Stimulated activated CD4-positive, alpha-beta T cell treated with anti-CD3 and anti-CD28 coated beads, TNF-alpha, amount 100 ng/mL, for 24 hours (primary cell): Measurements from ENCODE around the gene PDE2A.

Experiments used
- DNase-seq, 3 experiments: peaks; one replicate each; pipeline ENCODE4 v3.0.0-alpha.2; 2020; ENCODE audit warnings: low read depth in 3 of 3

PDE2A gene

DNA sequence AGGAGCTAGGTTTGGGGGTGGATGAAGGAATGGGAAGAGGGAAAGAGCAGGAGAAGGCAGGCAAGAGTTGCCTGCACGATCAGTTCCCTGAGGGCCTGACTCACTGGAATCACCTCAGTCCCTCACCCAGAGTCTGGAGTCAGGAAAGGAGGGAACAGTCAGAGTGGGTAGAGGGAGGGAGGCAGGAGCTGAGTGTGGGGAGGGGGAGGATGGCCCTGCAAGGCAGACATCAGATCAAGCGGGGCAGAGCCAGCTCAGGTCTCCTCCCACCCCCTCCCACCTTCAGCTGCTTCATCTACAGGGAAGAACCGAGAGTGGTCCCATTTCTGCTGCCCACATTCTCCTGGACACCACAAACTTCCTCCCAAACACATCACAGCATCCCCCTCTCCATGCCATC, 58.9 kb downstream of the PDE2A start:
- no peak for DNase-seq

DNA sequence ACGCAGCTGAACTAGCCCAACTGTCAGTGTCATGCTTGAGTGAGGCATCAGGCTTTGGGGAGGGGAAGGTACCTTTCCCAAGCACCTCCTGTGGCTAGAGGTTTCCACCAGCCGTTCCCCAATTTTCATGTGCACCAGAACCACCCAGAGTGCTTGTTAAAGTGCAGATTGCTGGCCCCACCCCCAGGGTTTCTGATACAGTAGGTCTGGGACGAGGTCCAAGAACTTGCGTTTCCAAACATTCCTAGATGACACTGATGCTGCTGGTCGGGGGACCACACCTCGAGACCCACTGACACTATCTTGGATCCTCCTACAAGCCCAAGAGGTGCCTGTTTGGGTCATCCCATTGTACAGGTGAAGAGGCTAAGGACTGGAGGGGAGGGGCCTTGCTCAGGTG, 59.8 kb downstream of the PDE2A start:
- no peak for DNase-seq

DNA sequence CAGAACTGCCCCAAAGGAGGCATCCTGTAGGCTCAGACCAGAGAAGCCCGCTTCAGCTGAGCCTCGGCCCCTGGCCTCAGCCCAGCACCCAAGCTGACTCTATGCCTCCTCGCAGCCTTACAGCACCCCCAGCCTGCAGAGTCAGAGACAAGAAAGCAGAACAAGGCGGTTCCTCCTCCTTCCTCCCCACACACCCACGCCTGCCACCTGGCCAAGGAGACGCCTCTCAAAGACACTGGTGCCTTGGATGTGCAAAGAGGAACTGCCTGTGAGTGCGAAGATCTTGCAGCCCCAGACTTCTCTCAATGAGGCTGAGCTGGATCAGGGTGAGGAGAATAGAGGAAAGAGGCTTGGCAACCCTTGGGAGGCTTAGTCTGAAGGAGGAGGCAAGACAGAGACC, 60.2 kb downstream of the PDE2A start:
- DNase-seq, result peak in 1 of 3 experiments; percentile 11

DNA sequence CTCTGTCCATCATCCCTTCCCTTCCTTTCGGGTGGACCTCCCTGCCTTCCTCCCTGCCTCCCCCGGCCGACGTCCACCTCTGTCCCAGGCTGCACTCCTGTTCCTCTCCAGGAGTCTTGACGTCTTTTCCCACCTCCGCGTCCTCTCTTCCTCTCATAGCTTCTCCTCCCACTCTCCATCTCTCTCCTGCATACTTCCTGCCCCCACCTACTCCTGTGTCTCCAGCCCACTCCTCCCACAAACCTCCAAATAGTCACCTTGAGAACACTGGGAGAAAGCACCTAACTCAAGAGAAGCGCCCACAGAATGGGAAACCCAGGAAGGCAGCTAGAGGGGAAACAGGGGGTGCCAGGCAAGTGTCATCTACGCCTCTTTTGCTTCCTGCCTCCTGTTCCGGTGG, 60.8 kb downstream of the PDE2A start:
- no peak for DNase-seq

DNA sequence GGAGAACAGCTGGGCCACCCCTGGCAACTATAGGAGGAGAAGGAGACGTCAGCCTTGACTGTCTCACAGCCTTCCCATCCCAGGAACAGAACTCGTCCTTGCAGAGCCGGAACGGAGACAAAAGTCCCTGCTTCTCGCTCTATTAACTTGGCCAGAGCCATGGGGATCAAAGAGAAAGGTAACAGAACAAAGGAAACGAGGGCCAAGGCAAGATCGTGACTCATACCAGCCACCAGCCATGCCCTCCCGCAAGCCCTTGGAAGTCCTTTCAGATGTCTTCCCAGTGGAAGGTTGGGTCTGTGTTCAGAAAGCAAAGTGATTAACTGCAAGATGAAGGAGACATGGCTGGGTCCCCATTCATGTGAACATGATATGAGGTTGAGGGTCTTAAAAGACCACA, 64.7 kb downstream of the PDE2A start:
- DNase-seq, result no peak

DNA sequence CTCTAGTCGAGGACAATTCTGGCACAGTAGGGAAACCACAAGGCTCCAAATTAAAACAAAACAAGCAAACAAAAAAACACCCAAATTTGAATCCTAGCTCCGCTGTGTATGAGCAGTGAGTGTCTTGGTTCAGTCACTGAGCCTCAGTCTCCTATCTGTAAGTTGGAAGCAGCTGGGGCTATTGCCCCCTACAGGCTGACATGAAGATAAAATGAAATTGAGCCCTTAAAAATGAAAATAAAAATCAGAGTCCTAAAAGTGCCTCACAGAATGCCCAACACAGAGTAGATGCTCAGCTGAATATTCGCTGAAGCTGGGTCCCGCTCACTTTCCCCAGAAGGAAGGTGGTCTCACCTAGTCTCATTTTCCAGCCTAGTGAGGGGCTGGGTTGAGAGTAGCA, 65.2 kb downstream of the PDE2A start:
- DNase-seq, result no peak

- no peak for DNase-seq
These were observed 66.7 kb downstream of the PDE2A start for GRCh38 chr11:72607496-72607895.

- no peak for DNase-seq
These were observed 67.3 kb downstream of the PDE2A start for GRCh38 chr11:72606748-72607468.

DNA sequence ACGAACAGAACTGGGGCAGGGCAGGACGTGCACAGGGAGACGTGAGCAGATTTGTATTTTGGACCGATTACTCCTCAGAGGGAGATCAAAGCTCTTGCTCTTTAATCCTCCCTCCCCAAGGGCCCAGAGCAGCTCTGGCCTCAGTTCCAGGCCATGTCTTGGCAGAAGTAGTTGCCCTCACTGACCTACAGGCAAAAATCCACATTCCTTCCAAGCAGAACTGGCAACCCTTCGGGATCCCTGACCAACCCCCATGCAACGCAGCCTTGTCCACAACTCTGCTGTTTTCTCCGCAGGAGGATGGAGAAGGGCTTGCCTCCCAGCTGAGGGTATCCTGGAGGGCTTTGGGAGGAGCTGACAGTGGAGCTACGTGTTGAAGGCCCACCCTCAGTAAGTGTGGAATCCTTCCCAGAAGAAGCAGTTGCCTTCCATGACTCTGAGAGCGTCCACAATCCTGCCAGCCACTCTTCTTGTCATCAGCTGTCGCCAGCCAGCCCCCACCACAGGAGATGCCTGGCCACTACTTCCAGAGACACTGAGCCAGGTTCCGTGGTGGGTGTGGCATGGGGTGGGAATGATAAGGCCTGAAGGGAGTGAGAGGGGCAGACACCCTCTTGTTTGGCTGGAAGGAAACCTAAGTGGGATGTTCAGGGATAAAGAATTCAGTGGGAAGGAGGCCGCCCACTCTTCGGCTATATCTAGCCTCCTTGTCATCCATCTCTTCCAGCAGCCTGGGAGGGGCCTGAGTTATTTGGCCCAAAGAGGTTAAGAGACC, 68.1 kb downstream of the PDE2A start:
- DNase-seq, result no peak

DNA sequence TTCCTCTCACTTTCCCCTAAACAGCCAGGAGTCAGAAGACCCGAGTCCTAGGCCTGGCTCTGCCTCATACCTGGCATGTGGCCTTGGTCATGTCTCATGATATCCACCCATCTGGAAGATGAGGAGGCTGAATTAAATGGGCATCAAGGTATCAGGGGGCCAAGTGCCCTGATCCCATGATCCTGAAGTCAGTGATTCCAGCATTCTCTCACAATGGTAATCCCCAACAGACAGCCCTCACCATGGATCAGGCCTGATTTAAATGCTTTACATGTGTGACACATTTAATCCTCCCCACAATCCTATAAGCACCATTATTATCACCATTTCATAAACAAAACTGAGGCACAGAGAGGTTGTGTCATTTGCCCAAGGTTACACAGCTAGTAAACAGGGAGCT, 70.0 kb downstream of the PDE2A start:
- no peak for DNase-seq

GRCh38 chr11:72602250-72602904, 71.8 kb downstream of the PDE2A start:
- DNase-seq, result no peak

GRCh38 chr11:72600557-72600956, 73.7 kb downstream of the PDE2A start:
- DNase-seq, result no peak

DNA sequence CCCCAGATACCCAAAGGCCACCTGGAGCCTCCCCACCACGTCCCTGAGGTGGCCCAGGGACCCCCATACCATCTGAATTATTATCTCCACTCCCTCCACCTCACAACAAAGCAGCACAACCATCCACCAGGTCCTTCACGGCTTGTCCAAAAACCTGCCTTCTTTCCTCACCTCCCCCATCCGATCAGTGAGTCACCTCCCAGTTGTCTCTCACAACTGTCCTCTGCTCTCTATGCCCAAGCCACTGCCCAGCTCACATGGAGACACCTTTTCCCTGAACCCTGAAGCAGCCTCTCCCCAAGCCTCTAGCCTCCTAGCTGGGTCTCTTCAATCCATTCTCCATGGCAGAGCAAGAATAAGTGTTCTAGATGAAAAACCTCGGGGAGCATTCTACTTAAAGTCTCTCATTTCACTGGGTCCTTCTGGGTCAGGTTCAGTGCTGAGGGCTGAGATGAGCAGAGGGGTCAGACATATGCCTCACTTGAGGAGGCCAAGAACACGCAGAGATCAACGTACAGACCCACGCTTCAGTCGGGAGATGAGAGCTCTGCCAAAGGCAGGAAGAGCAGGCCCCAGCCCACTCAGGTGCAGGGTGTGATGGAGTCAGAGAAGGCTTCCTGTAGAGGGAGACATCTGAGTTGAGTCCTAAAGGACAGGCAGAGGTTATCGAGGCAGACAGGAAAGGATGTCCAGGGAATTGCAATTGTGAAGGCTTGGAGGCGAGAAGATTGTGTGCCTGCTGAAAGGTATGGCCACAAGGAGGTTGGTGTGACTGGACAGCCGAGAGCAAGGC, 74.7 kb downstream of the PDE2A start:
- DNase-seq, result no peak

- no peak for DNase-seq
These were observed 75.3 kb downstream of the PDE2A start for GRCh38 chr11:72598906-72599305.

GRCh38 chr11:72598466-72598865, 75.8 kb downstream of the PDE2A start:
- no peak for DNase-seq

DNA sequence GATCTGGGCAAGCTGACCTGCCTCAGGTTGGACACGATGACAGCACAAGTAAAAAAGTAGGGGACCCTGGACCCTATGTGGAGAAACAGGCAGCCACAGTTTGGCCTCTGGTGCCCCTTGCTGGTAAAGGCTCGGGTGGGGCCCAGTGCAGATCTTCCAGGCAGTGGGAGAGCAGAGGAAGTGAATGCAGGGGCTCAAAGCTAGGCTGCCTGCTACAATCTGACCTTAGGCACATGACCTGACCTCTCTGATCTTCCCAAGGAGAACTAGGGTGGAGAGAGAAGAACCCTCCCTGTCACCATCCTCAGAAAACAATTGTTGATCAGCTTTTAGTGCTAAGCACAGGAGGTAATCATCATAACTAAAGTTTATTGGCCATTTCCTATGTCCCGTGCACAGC, 76.5 kb downstream of the PDE2A start:
- DNase-seq, result no peak

GRCh38 chr11:72595292-72595684, 78.9 kb downstream of the PDE2A start:
- no peak for DNase-seq

GRCh38 chr11:72594493-72595291, 79.5 kb downstream of the PDE2A start:
- no peak for DNase-seq

DNA sequence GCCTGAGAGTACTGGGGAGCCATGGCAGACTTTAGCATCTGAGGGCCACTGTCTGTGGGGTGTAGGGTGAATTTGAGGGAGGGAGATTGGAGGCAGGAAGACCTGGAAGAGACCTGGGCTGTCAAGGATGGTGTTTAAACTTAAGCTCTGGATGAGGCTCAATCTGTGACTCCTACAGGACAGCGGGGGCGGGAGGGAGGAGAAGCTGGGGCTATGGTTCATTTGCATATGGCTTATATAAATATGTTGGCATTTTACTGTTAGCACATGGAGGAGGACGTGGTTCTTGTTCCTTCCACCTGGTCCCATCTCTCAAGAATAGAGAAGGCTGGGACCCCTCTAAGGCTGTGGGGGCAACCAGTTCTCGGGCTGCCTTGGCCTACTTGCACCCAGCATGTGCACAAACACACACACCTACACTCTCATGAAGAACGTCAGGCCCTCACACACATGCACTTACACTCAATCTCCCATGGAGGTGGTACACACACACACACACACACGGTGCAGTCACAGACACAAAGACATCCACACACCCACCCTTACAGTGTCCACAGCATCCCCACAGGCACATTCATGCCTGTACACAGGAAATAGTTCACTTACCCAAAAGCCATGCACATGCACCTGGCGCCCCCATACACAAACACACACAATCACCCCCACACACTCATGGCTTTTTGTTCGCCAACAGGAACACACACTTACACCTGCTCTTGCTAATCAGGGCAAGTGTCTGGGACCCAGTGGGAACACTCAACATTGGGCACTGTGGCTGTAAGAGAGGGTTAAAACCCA, 81.3 kb downstream of the PDE2A start:
- DNase-seq, result no peak

DNA sequence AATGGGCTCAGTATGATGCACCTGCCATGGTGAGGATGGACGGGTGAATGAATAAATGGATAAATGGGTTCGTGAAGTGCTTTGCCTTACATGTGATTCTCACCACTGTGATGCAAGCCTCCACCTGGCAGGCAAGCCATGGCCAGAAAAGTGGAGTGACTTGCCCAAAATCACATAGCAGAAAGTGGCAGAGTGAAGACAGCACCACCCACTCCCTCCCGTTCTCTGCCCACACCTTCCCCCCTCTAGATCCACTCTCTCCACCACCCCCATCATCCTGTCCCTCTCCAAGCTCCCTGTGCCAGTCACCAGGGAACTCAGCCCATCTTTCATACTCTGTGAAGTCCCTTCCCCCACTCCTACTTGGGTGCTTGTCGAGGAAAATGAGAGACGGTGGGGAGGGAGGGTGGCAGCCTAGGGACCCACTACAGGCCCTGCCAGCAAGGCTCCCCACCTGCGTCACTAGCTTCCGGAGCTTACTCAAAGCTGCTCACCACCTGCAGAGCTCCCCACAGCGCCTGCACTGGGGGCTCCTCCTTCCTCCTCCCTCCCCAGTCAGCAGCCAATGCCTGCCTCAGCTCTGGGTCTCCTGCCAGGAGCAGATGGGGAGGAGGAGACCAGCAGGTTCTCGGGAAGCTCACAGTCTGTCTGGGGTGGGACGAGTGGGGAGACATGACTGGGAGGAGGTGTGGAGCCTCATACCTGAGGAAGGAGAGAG, 82.3 kb downstream of the PDE2A start:
- peak in 1 of 3 experiments; percentile 42 for DNase-seq
